Gastroesophageal sphincter (tissue), 4 donors: ENCODE measurements around the gene HSBP1L1. TPM values are rescaled to one million over a fixed set of nuclear protein-coding genes. Genes with fewer than 3 reads are reported as not detected.

Experiments
- ATAC-seq: fragments of 150-250 bp; one replicate; pipeline ENCODE4 v1.9.1; 2016; ENCODE audit warnings: mild to moderate bottlenecking, moderate library complexity
- H3K27ac ChIP-seq, 4 donors: fragments of 200-600 bp; sonication (generic) in 3 of 4; 1 replicate in 3 of 4; 2 replicates in 1 of 4; pipeline ENCODE4 v1.5.1; 2016 to 2019
- H3K27me3 ChIP-seq: fragments of 200-600 bp; sonication (generic); one replicate; pipeline ENCODE4 v1.5.1; 2019
- H3K36me3 ChIP-seq, 2 donors: fragments of 200-600 bp; sonication (generic); one replicate each; pipeline ENCODE4 v1.5.1; 2019; ENCODE audit warnings: control low read depth in 1 of 2
- H3K4me1 ChIP-seq, 3 donors: fragments of 200-600 bp; sonication (generic); 1 replicate in 2 of 3; 2 replicates in 1 of 3; pipeline ENCODE4 v1.5.1; 2016 to 2019; ENCODE audit warnings: control low read depth in 2 of 3
- H3K4me3 ChIP-seq, 2 donors: fragments of 200-600 bp; sonication (generic); one replicate each; pipeline ENCODE4 v1.5.1; 2019; ENCODE audit warnings: mild to moderate bottlenecking in 1 of 2, moderate library complexity in 1 of 2
- H3K9me3 ChIP-seq, 3 donors: fragments of 200-600 bp; sonication (generic); one replicate each; pipeline ENCODE4 v1.5.1; 2017 to 2019; ENCODE audit warnings: control low read depth in 2 of 3
- CTCF ChIP-seq, 4 experiments: fragments of 200-600 bp in 2 of 4; fragments of 450-650 bp in 2 of 4; sonication (generic) in 1 of 4; IDR thresholded peaks; one replicate each; pipeline ENCODE4 v1.5.1; 2017 to 2019; ENCODE audit warnings: antibody characterized with exemption in 4 of 4, mild to moderate bottlenecking in 2 of 4, moderate library complexity in 2 of 4
- EP300 ChIP-seq: sonication (generic); formaldehyde crosslinking; IDR thresholded peaks from one replicate; pipeline ENCODE4 v1.6.1; 2017; ENCODE audit warnings: antibody characterized with exemption, mild to moderate bottlenecking
- POLR2A ChIP-seq, 2 donors: fragments of 450-650 bp; IDR thresholded peaks; one replicate each; pipeline ENCODE4 v1.6.1; 2017; ENCODE audit warnings: antibody characterized with exemption in 2 of 2, mild to moderate bottlenecking in 2 of 2, moderate library complexity in 1 of 2
- POLR2AphosphoS5 ChIP-seq: sonication (generic); formaldehyde crosslinking; IDR thresholded peaks from one replicate; pipeline ENCODE4 v1.6.1; 2017; ENCODE audit warnings: antibody characterized with exemption
- WGBS, 2 donors: methylation state at CpG; one replicate each; pipeline ENCODE4 v1.1.5; 2018; ENCODE audit warnings: low coverage in 1 of 2; 5-methylcytosine and 5-hydroxymethylcytosine counted together
- total RNA-seq, 4 donors: library from RNA; depleted of rRNA; stranded (reverse); fragments of >200 nt; gene quantifications; one replicate each; pipeline ENCODE4 v1.1.0, GENCODE V29; 2016

The HSBP1L1 gene
- total RNA-seq, 4 donors from 2014 or later = 3.2 to 23.8 (median 12.4) TPM

- H3K4me3 ChIP-seq = no peak overlapping the region
- no peaks in the 10 kb centered on the region for H3K9me3 ChIP-seq
- 91 to 94% methylated on average over 7 to 18 of the region's 30 CpGs for WGBS, 2 donors
- H3K36me3 ChIP-seq = peaks cover 0 to 7% of the 10 kb centered on the region in 2 donors
- H3K27me3 ChIP-seq = peaks cover 20% of the 10 kb centered on the region
- no peak for ATAC-seq
- no peak overlapping the region for H3K27ac ChIP-seq
- no peak for TF ChIP-seq EP300
- TF ChIP-seq CTCF (IDR thresholded peaks at IDR 0.05) = no peak
- TF ChIP-seq POLR2A (IDR thresholded peaks at IDR 0.05) = no peak
- TF ChIP-seq POLR2AphosphoS5 = no peak
- H3K4me1 ChIP-seq = peaks cover 0 to 22% (median 0%) of the 10 kb centered on the region in 3 donors
Observed at GRCh38 chr18:79962835-79963657, 1.4 kb upstream of the HSBP1L1 start.

DNA sequence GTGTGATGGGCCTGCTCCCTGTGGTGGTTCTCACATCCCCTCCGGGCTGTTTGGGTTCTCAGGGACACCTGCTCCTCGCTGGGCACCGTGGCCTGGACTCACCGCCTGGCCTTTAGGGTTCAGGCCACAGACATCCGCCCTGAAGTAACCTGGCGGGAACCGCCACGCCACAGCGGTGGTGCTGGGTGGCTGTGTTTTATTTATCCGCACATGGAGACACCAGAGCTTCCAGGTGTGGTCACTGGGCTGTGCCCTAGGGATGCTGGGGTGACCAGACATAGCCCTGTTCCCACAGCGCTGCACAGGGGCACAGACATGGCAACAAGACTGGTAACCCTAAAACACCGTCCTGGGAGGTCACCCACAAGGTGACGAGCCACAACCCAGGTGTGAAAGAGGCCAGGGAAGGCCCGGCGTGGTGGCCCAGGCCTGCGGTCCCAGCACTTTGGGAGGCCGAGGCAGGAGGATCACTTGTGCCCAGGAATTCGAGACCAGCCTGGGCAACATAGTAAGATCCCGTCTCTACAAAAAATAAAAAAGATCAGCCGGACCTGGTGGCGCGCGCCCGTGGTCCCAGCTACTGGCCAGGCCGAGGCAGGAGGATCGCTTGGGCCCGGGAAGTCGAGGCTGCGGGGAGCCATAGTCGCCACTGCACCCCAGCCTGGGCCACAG, 649 bp upstream of the HSBP1L1 start:
- H3K4me1 ChIP-seq = peaks cover 0 to 28% (median 0%) of the 10 kb centered on the region in 3 donors
- H3K4me3 ChIP-seq = peak overlapping the region; percentile 70 to 75
- TF ChIP-seq POLR2A (IDR thresholded peaks at IDR 0.05) = no peak
- no peak for TF ChIP-seq CTCF (IDR thresholded peaks at IDR 0.05)
- no peak for TF ChIP-seq EP300
- no peak for TF ChIP-seq POLR2AphosphoS5
- peaks cover 20% of the 10 kb centered on the region for H3K27me3 ChIP-seq
- ATAC-seq = no peak
- 88 to 100% methylated on average over 1 to 7 of the region's 30 CpGs for WGBS, 2 donors
- H3K9me3 ChIP-seq = no peaks in the 10 kb centered on the region
- peaks cover 0 to 7% of the 10 kb centered on the region in 2 donors for H3K36me3 ChIP-seq
- H3K27ac ChIP-seq = peak overlapping the region in 3 of 4 donors; percentile 70 to 79 (median 72)

DNA sequence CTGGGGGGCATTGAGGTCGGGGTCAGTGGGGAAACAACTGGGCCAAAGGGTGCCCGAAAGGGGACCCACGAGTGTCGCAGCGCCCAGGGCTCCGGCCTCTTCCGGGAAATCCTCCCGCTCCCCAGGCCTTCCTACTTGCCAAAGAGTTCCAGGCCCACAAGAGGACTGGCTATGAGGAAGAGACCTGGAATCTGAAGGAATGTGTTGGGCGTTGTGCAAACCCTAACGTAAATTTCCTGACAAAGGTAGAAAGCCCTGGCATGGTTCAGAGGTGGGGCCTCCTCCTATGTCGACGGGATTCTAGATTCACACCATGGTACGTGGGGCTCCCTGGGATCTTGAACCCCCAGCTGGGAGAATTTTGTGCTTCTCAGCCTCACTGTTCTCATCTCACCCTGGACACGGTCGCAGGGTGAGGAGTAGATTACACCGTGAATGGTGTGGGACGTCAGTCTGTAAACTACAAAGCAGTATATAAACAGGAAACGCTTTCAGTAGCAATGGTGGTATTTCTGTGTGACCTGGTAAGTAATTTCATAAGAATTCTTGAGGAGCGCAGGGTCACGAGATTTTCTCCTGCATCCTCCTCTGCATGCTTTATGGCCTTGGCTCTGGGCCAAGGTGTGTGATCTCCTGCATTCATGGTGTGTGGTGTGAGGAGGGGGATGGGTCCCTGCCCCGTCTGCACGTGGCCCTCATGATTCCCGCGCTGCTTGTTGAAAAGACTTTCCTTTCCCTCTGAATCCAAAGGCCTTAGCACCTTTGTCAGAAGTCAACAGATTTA, 868 bp downstream of the HSBP1L1 start:
- ATAC-seq = peak; percentile 54
- peaks cover 0 to 14% of the 10 kb centered on the region in 2 donors for H3K36me3 ChIP-seq
- peak overlapping the region in 3 of 4 donors; percentile 70 to 79 (median 72) for H3K27ac ChIP-seq
- H3K4me1 ChIP-seq = peaks cover 0 to 28% (median 0%) of the 10 kb centered on the region in 3 donors
- TF ChIP-seq POLR2AphosphoS5 = peak; percentile 6
- TF ChIP-seq POLR2A (IDR thresholded peaks at IDR 0.05) = no peak
- TF ChIP-seq EP300 = no peak
- peak overlapping the region; percentile 70 to 75 for H3K4me3 ChIP-seq
- H3K27me3 ChIP-seq = peaks cover 20% of the 10 kb centered on the region
- H3K9me3 ChIP-seq = no peaks in the 10 kb centered on the region
- 25 to 42% methylated on average over 6 to 15 of the region's 24 CpGs for WGBS, 2 donors

- 88 to 89% methylated on average over 10 to 11 of the region's 12 CpGs for WGBS, 2 donors
- no peak for ATAC-seq
- H3K4me1 ChIP-seq = peaks cover 0 to 9% (median 0%) of the 10 kb centered on the region in 3 donors
- no peaks in the 10 kb centered on the region for H3K9me3 ChIP-seq
- no peak overlapping the region for H3K27ac ChIP-seq
- no peaks in the 10 kb centered on the region for H3K27me3 ChIP-seq
- no peak for TF ChIP-seq POLR2A (IDR thresholded peaks at IDR 0.05)
- no peak for TF ChIP-seq EP300
- TF ChIP-seq POLR2AphosphoS5 = no peak
- no peak for TF ChIP-seq CTCF (IDR thresholded peaks at IDR 0.05)
- peaks cover 0 to 65% of the 10 kb centered on the region in 2 donors for H3K36me3 ChIP-seq
- no peak overlapping the region for H3K4me3 ChIP-seq
Observed at GRCh38 chr18:79970419-79971133, 6.1 kb downstream of the HSBP1L1 start.
